Memory B cell (primary cell): Measurements from ENCODE around the gene FREM2.

ENCODE experiments used
- ATAC-seq: fragments of 150-1000 bp; cut with Tn5 transposase; 2 replicates; pipeline ENCODE4 v1.10.0; 2021; ENCODE audit warnings: low read depth, mild to moderate bottlenecking, moderate library complexity
- DNase-seq, 2 donors: peaks; one replicate each; pipeline ENCODE4 v3.0.0; 2022; ENCODE audit warnings: low spot score in 2 of 2
- H3K27ac Mint-ChIP-seq: one replicate; pipeline ENCODE4 v1.8.0; 2022; ENCODE audit warnings: mild to moderate bottlenecking, moderate library complexity, mixed read lengths
- H3K27me3 Mint-ChIP-seq: one replicate; pipeline ENCODE4 v1.8.0; 2022; ENCODE audit warnings: mixed read lengths
- H3K36me3 Mint-ChIP-seq: one replicate; pipeline ENCODE4 v1.8.0; 2022; ENCODE audit warnings: mild to moderate bottlenecking, mixed read lengths
- H3K4me1 Mint-ChIP-seq: one replicate; pipeline ENCODE4 v1.8.0; 2022; ENCODE audit warnings: mixed read lengths
- H3K4me3 Mint-ChIP-seq: one replicate; pipeline ENCODE4 v1.8.0; 2022; ENCODE audit warnings: mild to moderate bottlenecking, moderate library complexity, mixed read lengths
- H3K9me3 Mint-ChIP-seq: one replicate; pipeline ENCODE4 v1.8.0; 2022; ENCODE audit warnings: mixed read lengths

The FREM2 gene

GRCh38 chr13:38758277-38758676, 71.4 kb downstream of the FREM2 start:
- Mint-ChIP-seq H3K27ac (no peak overlapping the region), H3K4me1 (no peaks in the 10 kb centered on the region), H3K27me3 (peaks cover 5% of the 10 kb centered on the region), H3K36me3 (no peaks in the 10 kb centered on the region), H3K9me3 (peaks cover 4% of the 10 kb centered on the region), H3K4me3 (no peak overlapping the region)
- no peak for ATAC-seq
- DNase-seq, result no peak

GRCh38 chr13:38759390-38759789, 72.5 kb downstream of the FREM2 start:
- Mint-ChIP-seq H3K9me3 (peaks cover 4% of the 10 kb centered on the region), H3K27ac (no peak overlapping the region), H3K4me1 (no peaks in the 10 kb centered on the region), H3K36me3 (no peaks in the 10 kb centered on the region), H3K27me3 (peaks cover 3% of the 10 kb centered on the region), H3K4me3 (no peak overlapping the region)
- ATAC-seq (no peak), DNase-seq (no peak)

- ATAC-seq (no peak), DNase-seq (no peak)
- Mint-ChIP-seq H3K27me3 (peaks cover 2% of the 10 kb centered on the region), H3K36me3 (no peaks in the 10 kb centered on the region), H3K27ac (no peak overlapping the region), H3K4me1 (no peaks in the 10 kb centered on the region), H3K9me3 (peaks cover 4% of the 10 kb centered on the region), H3K4me3 (no peak overlapping the region)
Observed at GRCh38 chr13:38763446-38764381, 76.8 kb downstream of the FREM2 start.

DNA sequence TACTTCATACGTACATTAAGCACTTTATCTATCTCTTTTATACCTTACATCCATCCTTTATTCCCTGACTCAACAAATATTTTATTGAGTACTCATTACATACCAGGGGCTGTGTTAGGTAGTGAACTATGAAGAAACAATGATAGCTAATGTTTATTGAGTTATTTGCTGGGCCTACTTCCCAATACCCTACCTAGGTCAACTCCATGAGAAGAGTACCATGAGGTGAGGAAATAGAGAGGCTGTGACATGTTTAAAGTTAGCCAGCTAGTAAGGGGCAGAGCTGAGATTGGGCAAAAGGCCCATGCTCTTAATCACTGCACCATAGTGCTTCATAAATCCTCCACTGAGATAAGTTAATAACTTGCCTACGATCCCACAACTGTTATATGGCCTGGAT, 79.9 kb downstream of the FREM2 start:
- peaks cover under 1% of the 10 kb centered on the region for H3K9me3 Mint-ChIP-seq
- no peaks in the 10 kb centered on the region for H3K36me3 Mint-ChIP-seq
- DNase-seq (no peak), ATAC-seq (no peak)
- peaks cover 2% of the 10 kb centered on the region for H3K27me3 Mint-ChIP-seq
- no peak overlapping the region for H3K4me3 Mint-ChIP-seq
- no peaks in the 10 kb centered on the region for H3K4me1 Mint-ChIP-seq
- H3K27ac Mint-ChIP-seq, result no peak overlapping the region

GRCh38 chr13:38767506-38768265, 80.8 kb downstream of the FREM2 start:
- H3K4me1 Mint-ChIP-seq, result no peaks in the 10 kb centered on the region
- ATAC-seq (no peak), DNase-seq (no peak)
- no peak overlapping the region for H3K27ac Mint-ChIP-seq
- H3K9me3 Mint-ChIP-seq, result no peaks in the 10 kb centered on the region
- peaks cover 2% of the 10 kb centered on the region for H3K27me3 Mint-ChIP-seq
- no peak overlapping the region for H3K4me3 Mint-ChIP-seq
- H3K36me3 Mint-ChIP-seq, result no peaks in the 10 kb centered on the region

GRCh38 chr13:38769526-38769925, 82.6 kb downstream of the FREM2 start:
- H3K4me3 Mint-ChIP-seq, result no peak overlapping the region

DNA sequence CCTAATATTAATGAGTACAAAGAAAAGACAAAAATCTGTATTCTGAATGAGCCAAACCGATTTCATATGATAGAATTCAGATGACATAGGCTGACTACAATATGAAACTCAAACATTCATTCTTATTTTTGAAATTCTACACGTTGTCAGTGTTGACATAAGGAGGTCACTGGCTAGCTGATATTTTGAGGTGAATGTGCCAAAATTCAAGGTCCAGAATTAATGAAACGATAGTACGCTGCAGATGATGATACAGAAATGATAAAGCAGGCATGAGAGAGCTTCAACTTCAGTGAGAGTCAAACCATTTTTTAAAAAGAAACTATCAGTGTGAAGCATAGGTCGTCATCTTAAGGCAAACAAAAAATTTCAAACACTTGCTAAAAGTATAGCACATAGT, 88.2 kb downstream of the FREM2 start:
- Mint-ChIP-seq H3K4me3 (no peak overlapping the region), H3K9me3 (peaks cover 4% of the 10 kb centered on the region), H3K36me3 (no peaks in the 10 kb centered on the region), H3K27me3 (no peaks in the 10 kb centered on the region), H3K4me1 (no peaks in the 10 kb centered on the region), H3K27ac (no peak overlapping the region)
- ATAC-seq (no peak), DNase-seq (no peak)

More at GRCh38 chr13:38769526-38769925, 82.6 kb downstream of the FREM2 start:
- ATAC-seq (no peak), DNase-seq (no peak)
- Mint-ChIP-seq H3K4me1 (no peaks in the 10 kb centered on the region), H3K27ac (no peak overlapping the region), H3K9me3 (no peaks in the 10 kb centered on the region), H3K27me3 (peaks cover 2% of the 10 kb centered on the region), H3K36me3 (no peaks in the 10 kb centered on the region)

DNA sequence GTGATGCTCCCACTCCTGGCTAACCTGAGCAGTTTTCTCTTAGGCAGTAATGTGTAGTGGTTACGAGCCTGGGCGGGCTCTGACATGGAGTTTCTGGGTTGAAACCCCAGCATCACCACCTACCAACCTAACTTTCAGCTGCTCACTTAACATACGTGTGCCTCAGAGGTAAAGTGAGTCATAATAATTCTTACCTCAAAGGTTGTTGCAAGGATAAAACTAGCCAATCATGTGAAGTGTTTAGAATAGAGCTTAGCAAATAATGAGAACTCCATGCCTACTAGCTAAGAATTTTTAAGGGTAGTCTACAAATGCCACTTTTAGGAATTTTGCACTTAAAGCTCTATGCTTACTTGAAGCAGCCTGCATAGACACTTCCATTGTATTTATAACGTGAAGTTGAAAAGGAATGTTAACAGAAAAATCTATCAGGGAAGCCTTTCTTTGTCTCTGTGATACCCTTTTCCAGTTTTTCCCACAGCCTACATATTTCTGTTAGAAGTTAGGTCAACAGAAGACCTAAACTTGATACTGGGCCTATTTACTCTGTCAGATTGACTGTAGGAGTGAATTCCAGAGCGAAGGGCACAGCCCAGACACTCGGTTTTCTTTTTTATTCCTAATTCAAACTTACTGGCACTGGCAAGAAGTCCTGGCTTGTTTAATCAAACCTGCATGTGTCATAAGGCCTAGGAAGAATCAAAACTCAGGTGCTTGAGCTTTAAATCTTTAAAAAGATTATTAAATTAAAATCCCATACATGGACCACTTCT, 90.7 kb downstream of the FREM2 start:
- Mint-ChIP-seq H3K9me3 (peaks cover 4% of the 10 kb centered on the region), H3K4me3 (no peak overlapping the region), H3K4me1 (no peaks in the 10 kb centered on the region), H3K27ac (no peak overlapping the region), H3K27me3 (no peaks in the 10 kb centered on the region), H3K36me3 (no peaks in the 10 kb centered on the region)
- no peak for DNase-seq
- ATAC-seq, result no peak

DNA sequence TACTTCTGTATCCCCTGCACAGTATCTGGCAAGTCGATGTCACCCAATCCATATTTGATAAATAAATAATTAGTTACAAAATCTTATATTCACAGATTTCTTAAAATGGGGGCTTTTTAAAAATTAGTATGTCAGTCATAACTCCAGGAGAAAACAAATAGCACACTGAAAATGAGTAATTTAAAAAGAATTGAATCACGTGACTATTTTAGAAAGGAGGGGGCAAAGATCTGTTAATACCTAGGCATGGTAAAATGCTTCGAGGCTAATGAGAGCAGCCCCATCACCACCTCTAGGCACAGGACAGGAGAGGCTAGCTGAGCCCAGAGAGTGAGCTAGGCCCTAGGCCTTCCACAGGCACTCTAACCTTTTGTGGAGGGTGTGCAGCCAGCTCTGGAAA, 94.7 kb downstream of the FREM2 start:
- ATAC-seq (no peak), DNase-seq (no peak)
- H3K36me3 Mint-ChIP-seq, result no peaks in the 10 kb centered on the region
- no peak overlapping the region for H3K27ac Mint-ChIP-seq
- H3K27me3 Mint-ChIP-seq, result no peaks in the 10 kb centered on the region
- no peaks in the 10 kb centered on the region for H3K4me1 Mint-ChIP-seq
- H3K9me3 Mint-ChIP-seq, result peaks cover 4% of the 10 kb centered on the region
- no peak overlapping the region for H3K4me3 Mint-ChIP-seq

DNA sequence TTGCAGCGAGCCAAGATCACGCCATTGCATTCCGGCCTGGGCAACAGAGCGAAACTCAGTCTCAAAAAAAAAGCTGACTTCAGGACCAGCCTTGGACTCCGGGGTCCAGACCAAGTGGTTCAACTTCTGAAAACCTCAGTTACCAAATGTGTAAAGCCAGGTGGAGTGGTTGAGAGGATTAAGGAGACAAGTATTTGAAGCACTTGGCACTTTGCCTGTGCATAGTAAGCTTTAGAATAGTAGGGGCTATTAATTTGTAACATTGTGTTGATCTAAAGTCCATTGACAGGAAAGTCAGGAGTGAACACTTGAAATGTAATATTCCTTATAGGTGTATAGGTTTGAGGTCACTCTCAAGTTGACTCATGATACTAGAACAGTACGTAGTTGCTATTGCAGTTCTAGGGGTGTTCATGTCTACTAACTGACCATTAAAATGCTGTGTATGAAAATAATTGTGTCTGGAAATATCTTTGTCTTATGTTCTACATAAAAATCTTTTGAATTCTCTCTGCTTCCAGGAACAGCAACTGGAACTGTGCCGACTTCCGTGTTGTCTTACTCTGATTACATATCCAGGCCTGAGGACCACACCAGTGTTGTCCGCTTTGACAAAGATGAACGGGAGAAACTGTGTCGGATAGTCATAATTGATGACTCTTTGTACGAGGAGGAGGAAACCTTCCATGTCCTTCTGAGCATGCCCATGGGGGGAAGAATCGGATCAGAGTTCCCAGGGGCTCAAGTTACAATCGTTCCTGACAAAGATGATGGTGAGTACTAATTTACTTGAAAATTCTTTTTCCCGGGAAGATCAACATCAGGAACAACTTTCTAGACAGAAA, 97.4 kb downstream of the FREM2 start:
- H3K9me3 Mint-ChIP-seq, result peaks cover 2% of the 10 kb centered on the region
- H3K27me3 Mint-ChIP-seq, result no peaks in the 10 kb centered on the region
- DNase-seq (no peak), ATAC-seq (no peak)
- H3K4me3 Mint-ChIP-seq, result no peak overlapping the region
- no peaks in the 10 kb centered on the region for H3K4me1 Mint-ChIP-seq
- no peak overlapping the region for H3K27ac Mint-ChIP-seq
- H3K36me3 Mint-ChIP-seq, result no peaks in the 10 kb centered on the region

DNA sequence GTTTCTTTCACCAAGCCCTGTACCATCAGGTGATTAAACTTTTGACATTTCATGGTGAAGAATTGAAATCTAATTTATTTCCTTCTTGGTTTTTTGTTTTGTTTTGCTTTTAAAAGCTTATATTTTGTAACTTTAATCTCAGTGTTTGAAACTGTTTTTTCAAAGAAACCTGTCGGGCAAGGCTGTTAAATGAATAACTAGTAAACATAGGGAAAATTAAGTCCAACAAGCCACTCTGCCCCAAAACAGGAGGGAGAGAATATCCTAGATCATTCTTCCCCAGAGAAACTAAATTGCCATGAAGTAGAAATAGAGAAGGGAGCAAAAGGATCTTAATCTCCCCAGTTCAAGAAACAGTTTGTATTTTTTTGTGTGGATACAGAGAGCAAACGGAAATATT, 98.2 kb downstream of the FREM2 start:
- H3K27me3 Mint-ChIP-seq, result no peaks in the 10 kb centered on the region
- DNase-seq (no peak), ATAC-seq (no peak)
- H3K4me1 Mint-ChIP-seq, result no peaks in the 10 kb centered on the region
- no peak overlapping the region for H3K27ac Mint-ChIP-seq
- H3K36me3 Mint-ChIP-seq, result no peaks in the 10 kb centered on the region
- no peak overlapping the region for H3K4me3 Mint-ChIP-seq
- no peaks in the 10 kb centered on the region for H3K9me3 Mint-ChIP-seq

- Mint-ChIP-seq H3K36me3 (no peaks in the 10 kb centered on the region), H3K27ac (no peak overlapping the region), H3K27me3 (no peaks in the 10 kb centered on the region), H3K4me3 (no peak overlapping the region), H3K4me1 (no peaks in the 10 kb centered on the region), H3K9me3 (no peaks in the 10 kb centered on the region)
- no peak for ATAC-seq
- no peak for DNase-seq
Observed at GRCh38 chr13:38785490-38785889, 98.6 kb downstream of the FREM2 start.

GRCh38 chr13:38787550-38787949, 100.7 kb downstream of the FREM2 start:
- H3K4me1 Mint-ChIP-seq, result no peaks in the 10 kb centered on the region
- H3K27me3 Mint-ChIP-seq, result no peaks in the 10 kb centered on the region
- ATAC-seq, result no peak
- no peak overlapping the region for H3K4me3 Mint-ChIP-seq
- no peak for DNase-seq
- H3K36me3 Mint-ChIP-seq, result no peaks in the 10 kb centered on the region
- no peaks in the 10 kb centered on the region for H3K9me3 Mint-ChIP-seq
- H3K27ac Mint-ChIP-seq, result no peak overlapping the region
